Mesothelial cell of epicardium (in vitro differentiated cells): ENCODE results near the gene PTPN21. TPM values are rescaled to one million over a fixed set of nuclear protein-coding genes. Genes with fewer than 3 reads are reported as not detected.

Experiments
- DNase-seq, 2 experiments: peaks; one replicate each; pipeline ENCODE4 v3.0.0; 2021; ENCODE audit warnings: low spot score in 2 of 2; ENCODE audit not compliant: unreplicated experiment in 2 of 2
- H3K27ac Mint-ChIP-seq: 2 replicates; pipeline ENCODE4 v1.8.0; 2021; ENCODE audit warnings: mixed read lengths
- H3K27me3 Mint-ChIP-seq: 2 replicates; pipeline ENCODE4 v1.8.0; 2021; ENCODE audit warnings: low read depth, mixed read lengths
- H3K36me3 Mint-ChIP-seq: 2 replicates; pipeline ENCODE4 v1.8.0; 2021; ENCODE audit warnings: mixed read lengths
- H3K4me1 Mint-ChIP-seq: 2 replicates; pipeline ENCODE4 v1.8.0; 2021; ENCODE audit warnings: mixed read lengths
- H3K4me3 Mint-ChIP-seq: 2 replicates; pipeline ENCODE4 v1.8.0; 2021; ENCODE audit warnings: mild to moderate bottlenecking, moderate library complexity, mixed read lengths
- H3K9me3 Mint-ChIP-seq: 2 replicates; pipeline ENCODE4 v1.8.0; 2021; ENCODE audit warnings: mixed read lengths
- CTCF ChIP-seq: fragments of 200-600 bp; sonication (generic); IDR thresholded peaks from one replicate; pipeline ENCODE4 v1.5.0; 2021; ENCODE audit warnings: antibody characterized with exemption; ENCODE audit not compliant: unreplicated experiment
- total RNA-seq: library from RNA; stranded (reverse); gene quantifications from 3 replicates; pipeline ENCODE4 v1.2.1, GENCODE V29; 2021

PTPN21 gene
- total RNA-seq, 1 donor from 2014 or later = 34.0 TPM

- H3K27me3 Mint-ChIP-seq = no peaks in the 10 kb centered on the region
- no peak overlapping the region for H3K4me3 Mint-ChIP-seq
- no peaks in the 10 kb centered on the region for H3K9me3 Mint-ChIP-seq
- no peaks in the 10 kb centered on the region for H3K4me1 Mint-ChIP-seq
- no peak for DNase-seq
- H3K36me3 Mint-ChIP-seq = peaks cover 26% of the 10 kb centered on the region
- H3K27ac Mint-ChIP-seq = no peak overlapping the region
- no peak for TF ChIP-seq CTCF
Observed at GRCh38 chr14:88496414-88496813, 58.4 kb downstream of the PTPN21 start.

GRCh38 chr14:88493392-88494185 lies 61.2 kb downstream of the PTPN21 start:
- peaks cover 18% of the 10 kb centered on the region for H3K36me3 Mint-ChIP-seq
- no peaks in the 10 kb centered on the region for H3K4me1 Mint-ChIP-seq
- H3K27ac Mint-ChIP-seq = no peak overlapping the region
- no peaks in the 10 kb centered on the region for H3K9me3 Mint-ChIP-seq
- no peak for DNase-seq
- H3K27me3 Mint-ChIP-seq = no peaks in the 10 kb centered on the region
- no peak overlapping the region for H3K4me3 Mint-ChIP-seq
- no peak for TF ChIP-seq CTCF

GRCh38 chr14:88492272-88493089 lies 62.3 kb downstream of the PTPN21 start:
- H3K4me1 Mint-ChIP-seq = no peaks in the 10 kb centered on the region
- TF ChIP-seq CTCF = peak; percentile 93
- peaks cover 15% of the 10 kb centered on the region for H3K36me3 Mint-ChIP-seq
- peak overlapping the region; percentile 7 for H3K27ac Mint-ChIP-seq
- no peaks in the 10 kb centered on the region for H3K27me3 Mint-ChIP-seq
- DNase-seq = peak in 1 of 2 experiments; percentile 75
- no peak overlapping the region for H3K4me3 Mint-ChIP-seq
- no peaks in the 10 kb centered on the region for H3K9me3 Mint-ChIP-seq

- Mint-ChIP-seq H3K27me3 (no peaks in the 10 kb centered on the region), H3K4me1 (peaks cover 4% of the 10 kb centered on the region), H3K4me3 (no peak overlapping the region), H3K27ac (no peak overlapping the region), H3K9me3 (no peaks in the 10 kb centered on the region), H3K36me3 (peaks cover 10% of the 10 kb centered on the region)
- no peak for TF ChIP-seq CTCF
- no peak for DNase-seq
Observed at GRCh38 chr14:88490168-88490567, 64.6 kb downstream of the PTPN21 start.

- no peak for DNase-seq
- no peak overlapping the region for H3K4me3 Mint-ChIP-seq
- peaks cover 4% of the 10 kb centered on the region for H3K4me1 Mint-ChIP-seq
- no peak for TF ChIP-seq CTCF
- no peak overlapping the region for H3K27ac Mint-ChIP-seq
- H3K36me3 Mint-ChIP-seq = peaks cover 5% of the 10 kb centered on the region
- no peaks in the 10 kb centered on the region for H3K9me3 Mint-ChIP-seq
- no peaks in the 10 kb centered on the region for H3K27me3 Mint-ChIP-seq
Observed at GRCh38 chr14:88488897-88489296, 65.9 kb downstream of the PTPN21 start.
